GM11168 (cell line): ENCODE results near the gene ANKMY1.

Experiments used
- in situ Hi-C: fragments of 300-500 bp; cut with MboI; formaldehyde crosslinking; loops from one replicate; pipeline ENCODE4 v1.12.0; 2022; ENCODE audit warnings: low sequenced_read_pairs; ENCODE audit not compliant: unreplicated experiment

Gene ANKMY1

GRCh38 chr2:240557808-240558207 is at the start of gene ANKMY1:
ANKMY1 (minus strand) TSS chr2:240557988; CDS start chr2:240557335, 653 bp downstream.
- in situ Hi-C loops = no loop called here

GRCh38 chr2:240605867-240606743 is 48.3 kb upstream of the ANKMY1 start:
- in situ Hi-C loops = no loop called here

GRCh38 chr2:240604939-240605716 is 47.3 kb upstream of the ANKMY1 start:
- in situ Hi-C loops = no loop called here

- in situ Hi-C loops = no loop called here
These were observed 46.6 kb upstream of the ANKMY1 start for GRCh38 chr2:240604291-240604938.

GRCh38 chr2:240603846-240604245 is 46.1 kb upstream of the ANKMY1 start:
- in situ Hi-C loops = no loop called here

GRCh38 chr2:240603081-240603835 is 45.5 kb upstream of the ANKMY1 start:
- in situ Hi-C loops = no loop called here

- in situ Hi-C loops = no loop called here
These were observed 44.7 kb upstream of the ANKMY1 start for GRCh38 chr2:240602266-240603050.

- in situ Hi-C loops = no loop called here
These were observed 44.0 kb upstream of the ANKMY1 start for GRCh38 chr2:240601831-240602160.

GRCh38 chr2:240601061-240601830 is 43.5 kb upstream of the ANKMY1 start:
- in situ Hi-C loops = no loop called here

GRCh38 chr2:240600451-240600961 is 42.7 kb upstream of the ANKMY1 start:
- in situ Hi-C loops = no loop called here

GRCh38 chr2:240599141-240599583 is 41.4 kb upstream of the ANKMY1 start:
- in situ Hi-C loops = no loop called here

- in situ Hi-C loops = no loop called here
These were observed 40.6 kb upstream of the ANKMY1 start for GRCh38 chr2:240598311-240598911.

- in situ Hi-C loops = no loop called here
These were observed 39.8 kb upstream of the ANKMY1 start for GRCh38 chr2:240597419-240598181.

GRCh38 chr2:240597054-240597418 is 39.2 kb upstream of the ANKMY1 start:
- in situ Hi-C loops = no loop called here

GRCh38 chr2:240596491-240596931 is 38.7 kb upstream of the ANKMY1 start:
- in situ Hi-C loops = no loop called here

- in situ Hi-C loops = no loop called here
These were observed 38.3 kb upstream of the ANKMY1 start for GRCh38 chr2:240596080-240596460.

- in situ Hi-C loops = no loop called here
These were observed 37.7 kb upstream of the ANKMY1 start for GRCh38 chr2:240595381-240596079.
